ENCODE measurements around the gene RRAS2. TPM values are rescaled to one million over a fixed set of nuclear protein-coding genes. Genes with fewer than 3 reads are reported as not detected.

Gene RRAS2
- total and polyA plus RNA-seq, 8 donors, result 44.2 to 67.4 (median 58.4) TPM

- Histone ChIP-seq H3K27me3 (no peaks in the 10 kb centered on the region), H3K4me1 (no peaks in the 10 kb centered on the region), H3K27ac (no peak overlapping the region), H3K4me3 (no peak overlapping the region), H3K36me3 (peaks cover 0 to 9% of the 10 kb centered on the region in 2 donors), H3K9me3 (no peaks in the 10 kb centered on the region)
- TF ChIP-seq CTCF (IDR thresholded peaks at IDR 0.05), result no peak
- intact Hi-C loops (cut with DNase I), result no loop called here
- DNase-seq, result no peak
- no peak for ATAC-seq
These were observed 89.0 kb downstream of the RRAS2 start for GRCh38 chr11:14269692-14270573.

DNA sequence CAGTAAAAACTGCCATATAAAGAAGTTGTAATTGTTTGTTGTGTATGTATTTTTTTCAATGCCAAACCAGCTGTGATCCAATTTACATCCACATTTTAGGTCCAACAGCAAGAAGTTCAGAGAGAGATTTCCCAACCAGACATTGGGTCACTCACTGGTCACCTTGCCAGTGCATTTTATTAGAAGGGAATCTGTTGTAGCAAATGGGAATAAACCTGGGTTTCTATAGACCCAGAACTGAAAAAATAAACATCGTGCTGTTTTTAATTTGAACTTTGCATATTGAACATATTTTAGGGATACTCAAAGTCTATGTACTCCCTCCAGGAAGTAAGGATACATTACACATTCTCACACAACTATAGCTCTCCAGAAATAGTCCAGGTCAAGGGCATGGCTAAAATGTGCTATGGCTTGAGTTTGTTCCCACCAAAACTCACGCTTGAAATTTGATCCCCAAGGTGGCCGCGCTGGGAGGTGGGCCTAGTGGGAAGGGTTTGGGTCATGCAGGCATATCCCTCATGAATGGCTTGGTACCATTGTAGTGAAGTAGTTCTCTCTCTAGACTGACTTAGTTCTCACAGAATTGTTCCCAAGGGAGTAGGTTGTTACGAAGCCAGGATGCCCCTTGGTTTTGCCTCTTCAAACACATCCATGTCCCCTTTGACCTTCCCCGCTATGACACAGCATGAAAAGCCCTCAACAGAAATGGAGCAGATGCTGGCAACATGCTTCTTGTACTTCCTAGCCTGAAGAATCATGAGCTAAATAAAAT lies 90.9 kb downstream of the RRAS2 start:
- H3K27ac ChIP-seq, result no peak overlapping the region
- intact Hi-C loops (cut with DNase I), result no loop called here
- H3K4me1 ChIP-seq, result no peaks in the 10 kb centered on the region
- DNase-seq, result no peak
- no peak for TF ChIP-seq CTCF (IDR thresholded peaks at IDR 0.05)
- no peaks in the 10 kb centered on the region for H3K27me3 ChIP-seq
- no peak for ATAC-seq
- peaks cover 0 to 11% of the 10 kb centered on the region in 2 donors for H3K36me3 ChIP-seq
- no peak overlapping the region for H3K4me3 ChIP-seq
- no peaks in the 10 kb centered on the region for H3K9me3 ChIP-seq

GRCh38 chr11:14266622-14267021 lies 92.4 kb downstream of the RRAS2 start:
- Histone ChIP-seq H3K27me3 (no peaks in the 10 kb centered on the region), H3K36me3 (peaks cover 0 to 11% of the 10 kb centered on the region in 2 donors), H3K4me3 (no peak overlapping the region), H3K4me1 (no peaks in the 10 kb centered on the region), H3K27ac (no peak overlapping the region), H3K9me3 (no peaks in the 10 kb centered on the region)
- ATAC-seq (no peak), DNase-seq (no peak)
- intact Hi-C loops (cut with DNase I), result no loop called here
- TF ChIP-seq CTCF (IDR thresholded peaks at IDR 0.05), result no peak

- H3K4me1 ChIP-seq, result no peaks in the 10 kb centered on the region
- H3K27me3 ChIP-seq, result peaks cover 0 to 4% of the 10 kb centered on the region in 2 donors
- no peak for DNase-seq
- no peak overlapping the region for H3K4me3 ChIP-seq
- no peak for ATAC-seq
- peaks cover 0 to 11% of the 10 kb centered on the region in 2 donors for H3K36me3 ChIP-seq
- H3K9me3 ChIP-seq, result no peaks in the 10 kb centered on the region
- H3K27ac ChIP-seq, result no peak overlapping the region
- TF ChIP-seq CTCF (IDR thresholded peaks at IDR 0.05), result no peak
- intact Hi-C loops (cut with DNase I), result no loop called here
These were observed 94.0 kb downstream of the RRAS2 start for GRCh38 chr11:14264966-14265365.

DNA sequence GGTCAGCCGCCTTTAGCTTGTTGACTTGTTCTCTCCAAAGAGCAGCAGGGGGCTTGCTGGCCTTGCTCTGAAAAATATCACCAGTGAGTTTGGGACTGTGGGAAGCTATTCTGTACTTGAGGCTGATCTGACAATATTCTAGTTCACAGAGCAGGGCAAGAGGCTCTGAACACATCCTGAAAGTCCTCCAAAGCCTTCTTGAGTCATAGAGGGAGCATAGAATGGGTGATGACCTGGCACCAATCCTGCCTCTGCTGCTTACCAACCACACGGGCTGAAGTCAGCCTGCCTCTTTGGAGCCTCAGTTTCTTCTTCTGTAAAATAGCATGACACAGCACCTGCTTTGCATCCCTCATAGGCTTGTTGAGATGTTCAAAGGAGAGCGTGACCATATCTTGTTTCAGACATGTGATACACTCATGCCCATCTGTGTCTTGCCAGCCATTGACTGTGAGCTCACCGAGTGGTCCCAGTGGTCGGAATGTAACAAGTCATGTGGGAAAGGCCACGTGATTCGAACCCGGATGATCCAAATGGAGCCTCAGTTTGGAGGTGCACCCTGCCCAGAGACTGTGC lies 96.6 kb downstream of the RRAS2 start:
- H3K4me1 ChIP-seq, result no peaks in the 10 kb centered on the region
- no peak for DNase-seq
- H3K4me3 ChIP-seq, result no peak overlapping the region
- H3K27ac ChIP-seq, result no peak overlapping the region
- H3K27me3 ChIP-seq, result peaks cover 0 to 22% of the 10 kb centered on the region in 2 donors
- H3K36me3 ChIP-seq, result peaks cover 0 to 11% of the 10 kb centered on the region in 2 donors
- TF ChIP-seq CTCF (IDR thresholded peaks at IDR 0.05), result no peak
- no peaks in the 10 kb centered on the region for H3K9me3 ChIP-seq
- no peak for ATAC-seq
- intact Hi-C loops (cut with DNase I), result no loop called here

Data from left lung (tissue), 10 donors.